ENCODE data around the gene DOK6.

DNA sequence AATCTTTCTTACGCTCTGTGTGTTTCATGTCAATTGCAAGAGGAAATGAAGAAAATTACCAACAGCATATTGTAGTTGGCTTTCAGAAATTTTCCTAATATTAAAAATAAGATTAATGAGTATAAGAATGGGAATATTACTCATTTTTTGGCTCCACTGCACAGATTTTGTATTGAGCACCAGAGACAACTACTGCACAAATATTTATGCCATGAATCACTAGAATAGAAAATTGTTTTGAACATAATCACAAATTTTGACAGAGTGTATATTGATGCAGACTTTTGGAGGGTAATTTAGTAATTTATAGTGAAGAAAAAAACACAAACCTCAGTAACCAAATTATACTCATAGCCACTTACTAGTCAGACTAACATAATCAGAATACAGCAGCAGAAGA, 118.3 kb downstream of the DOK6 start:
- TF ChIP-seq POLR2AphosphoS5 (IDR thresholded peaks at IDR 0.05) (no peak), EP300 (IDR thresholded peaks at IDR 0.05) (no peak)
- TF ChIP-seq, protein P1, sequence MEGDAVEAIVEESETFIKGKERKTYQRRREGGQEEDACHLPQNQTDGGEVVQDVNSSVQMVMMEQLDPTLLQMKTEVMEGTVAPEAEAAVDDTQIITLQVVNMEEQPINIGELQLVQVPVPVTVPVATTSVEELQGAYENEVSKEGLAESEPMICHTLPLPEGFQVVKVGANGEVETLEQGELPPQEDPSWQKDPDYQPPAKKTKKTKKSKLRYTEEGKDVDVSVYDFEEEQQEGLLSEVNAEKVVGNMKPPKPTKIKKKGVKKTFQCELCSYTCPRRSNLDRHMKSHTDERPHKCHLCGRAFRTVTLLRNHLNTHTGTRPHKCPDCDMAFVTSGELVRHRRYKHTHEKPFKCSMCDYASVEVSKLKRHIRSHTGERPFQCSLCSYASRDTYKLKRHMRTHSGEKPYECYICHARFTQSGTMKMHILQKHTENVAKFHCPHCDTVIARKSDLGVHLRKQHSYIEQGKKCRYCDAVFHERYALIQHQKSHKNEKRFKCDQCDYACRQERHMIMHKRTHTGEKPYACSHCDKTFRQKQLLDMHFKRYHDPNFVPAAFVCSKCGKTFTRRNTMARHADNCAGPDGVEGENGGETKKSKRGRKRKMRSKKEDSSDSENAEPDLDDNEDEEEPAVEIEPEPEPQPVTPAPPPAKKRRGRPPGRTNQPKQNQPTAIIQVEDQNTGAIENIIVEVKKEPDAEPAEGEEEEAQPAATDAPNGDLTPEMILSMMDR (IDR thresholded peaks at IDR 0.05): no peak
